Activated CD8-positive, alpha-beta memory T cell treated with anti-CD3 and anti-CD28 coated beads for 24 hours (primary cell): ENCODE results near the gene ZNF107.

Experiments used
- DNase-seq: peaks from one replicate; pipeline ENCODE4 v3.0.0-alpha.2; 2020

Gene ZNF107

GRCh38 chr7:64665980-64666662, at the start of gene ZNF107:
Gene ZNF107 (plus strand): TSS chr7:64666133. CDS start chr7:64666283, 150 bp downstream.
- DNase-seq, result peak; percentile 90

GRCh38 chr7:64618785-64619456, 47.0 kb upstream of the ZNF107 start:
- DNase-seq, result no peak

GRCh38 chr7:64619705-64620104, 46.2 kb upstream of the ZNF107 start:
- DNase-seq, result no peak

- DNase-seq, result no peak
Observed at GRCh38 chr7:64621656-64622055, 44.3 kb upstream of the ZNF107 start.

- no peak for DNase-seq
Observed at GRCh38 chr7:64625114-64626082, 40.5 kb upstream of the ZNF107 start.

GRCh38 chr7:64626083-64626469, 39.9 kb upstream of the ZNF107 start:
- no peak for DNase-seq

- no peak for DNase-seq
Observed at GRCh38 chr7:64626557-64626956, 39.4 kb upstream of the ZNF107 start.

- DNase-seq, result no peak
Observed at GRCh38 chr7:64628192-64628591, 37.7 kb upstream of the ZNF107 start.

GRCh38 chr7:64628721-64629120, 37.2 kb upstream of the ZNF107 start:
- no peak for DNase-seq

GRCh38 chr7:64630496-64630895, 35.4 kb upstream of the ZNF107 start:
- no peak for DNase-seq

GRCh38 chr7:64632029-64632428, 33.9 kb upstream of the ZNF107 start:
- no peak for DNase-seq

GRCh38 chr7:64633401-64633800, 32.5 kb upstream of the ZNF107 start:
- no peak for DNase-seq

GRCh38 chr7:64634406-64635062, 31.4 kb upstream of the ZNF107 start:
- no peak for DNase-seq

GRCh38 chr7:64636386-64636785, 29.5 kb upstream of the ZNF107 start:
- DNase-seq, result no peak

GRCh38 chr7:64637521-64638445, 28.1 kb upstream of the ZNF107 start:
- no peak for DNase-seq

GRCh38 chr7:64638822-64639221, 27.1 kb upstream of the ZNF107 start:
- DNase-seq, result no peak

- no peak for DNase-seq
Observed at GRCh38 chr7:64639267-64640001, 26.5 kb upstream of the ZNF107 start.

- DNase-seq, result no peak
Observed at GRCh38 chr7:64640504-64640903, 25.4 kb upstream of the ZNF107 start.

GRCh38 chr7:64642046-64642445, 23.9 kb upstream of the ZNF107 start:
- DNase-seq, result no peak

- DNase-seq, result no peak
Observed at GRCh38 chr7:64642875-64643274, 23.1 kb upstream of the ZNF107 start.

GRCh38 chr7:64643566-64643965, 22.4 kb upstream of the ZNF107 start:
- DNase-seq, result no peak
